Activated T-helper 17 cell treated with anti-CD3 and anti-CD28 coated beads, Interleukin-2, amount 50 U/mL, for 72 hours (primary cell): ENCODE measurements around the gene DOCK4. TPM values are rescaled to one million over a fixed set of nuclear protein-coding genes. Genes with fewer than 3 reads are reported as not detected.
A peak's percentile ranks its signal among the peaks of the same experiment; 100 is the strongest.

Source experiments
- ATAC-seq: fragments of 150-1000 bp; cut with Tn5 transposase; replicated peaks from 2 replicates; pipeline ENCODE4 v1.10.0; 2021; ENCODE audit warnings: mild to moderate bottlenecking, moderate library complexity
- H3K27ac Mint-ChIP-seq: one replicate; pipeline ENCODE4 v1.8.0; 2022; ENCODE audit warnings: mixed read lengths
- H3K27me3 Mint-ChIP-seq: one replicate; pipeline ENCODE4 v1.8.0; 2022; ENCODE audit warnings: mixed read lengths
- H3K36me3 Mint-ChIP-seq: one replicate; pipeline ENCODE4 v1.8.0; 2022; ENCODE audit warnings: low read depth, mild to moderate bottlenecking, mixed read lengths
- H3K4me1 Mint-ChIP-seq: one replicate; pipeline ENCODE4 v1.8.0; 2022; ENCODE audit warnings: mixed read lengths
- H3K4me3 Mint-ChIP-seq: one replicate; pipeline ENCODE4 v1.8.0; 2022; ENCODE audit warnings: mild to moderate bottlenecking, mixed read lengths
- H3K9me3 Mint-ChIP-seq: one replicate; pipeline ENCODE4 v1.8.0; 2022; ENCODE audit warnings: mixed read lengths
- total RNA-seq, 2 donors: library from RNA; stranded (reverse); gene quantifications; one replicate each; pipeline ENCODE4 v1.2.3, GENCODE V29; 2022

The DOCK4 gene
- total RNA-seq, 2 donors from 2014 or later = 0.50 to 1.5 TPM

- Mint-ChIP-seq H3K9me3 (no peaks in the 10 kb centered on the region), H3K4me3 (no peak overlapping the region), H3K4me1 (no peaks in the 10 kb centered on the region), H3K27me3 (peaks cover 9% of the 10 kb centered on the region), H3K27ac (no peak overlapping the region), H3K36me3 (no peaks in the 10 kb centered on the region)
- ATAC-seq = no peak
Observed at GRCh38 chr7:112091768-112092167, 114.4 kb downstream of the DOCK4 start.

GRCh38 chr7:112089551-112089950 is 116.6 kb downstream of the DOCK4 start:
- Mint-ChIP-seq H3K27ac (no peak overlapping the region), H3K9me3 (no peaks in the 10 kb centered on the region), H3K4me3 (no peak overlapping the region), H3K4me1 (no peaks in the 10 kb centered on the region), H3K36me3 (no peaks in the 10 kb centered on the region), H3K27me3 (peaks cover 9% of the 10 kb centered on the region)
- no peak for ATAC-seq

GRCh38 chr7:112088484-112089016 is 117.6 kb downstream of the DOCK4 start:
- Mint-ChIP-seq H3K27me3 (peaks cover 9% of the 10 kb centered on the region), H3K27ac (no peak overlapping the region), H3K36me3 (no peaks in the 10 kb centered on the region), H3K4me1 (no peaks in the 10 kb centered on the region), H3K9me3 (no peaks in the 10 kb centered on the region), H3K4me3 (no peak overlapping the region)
- ATAC-seq = no peak

DNA sequence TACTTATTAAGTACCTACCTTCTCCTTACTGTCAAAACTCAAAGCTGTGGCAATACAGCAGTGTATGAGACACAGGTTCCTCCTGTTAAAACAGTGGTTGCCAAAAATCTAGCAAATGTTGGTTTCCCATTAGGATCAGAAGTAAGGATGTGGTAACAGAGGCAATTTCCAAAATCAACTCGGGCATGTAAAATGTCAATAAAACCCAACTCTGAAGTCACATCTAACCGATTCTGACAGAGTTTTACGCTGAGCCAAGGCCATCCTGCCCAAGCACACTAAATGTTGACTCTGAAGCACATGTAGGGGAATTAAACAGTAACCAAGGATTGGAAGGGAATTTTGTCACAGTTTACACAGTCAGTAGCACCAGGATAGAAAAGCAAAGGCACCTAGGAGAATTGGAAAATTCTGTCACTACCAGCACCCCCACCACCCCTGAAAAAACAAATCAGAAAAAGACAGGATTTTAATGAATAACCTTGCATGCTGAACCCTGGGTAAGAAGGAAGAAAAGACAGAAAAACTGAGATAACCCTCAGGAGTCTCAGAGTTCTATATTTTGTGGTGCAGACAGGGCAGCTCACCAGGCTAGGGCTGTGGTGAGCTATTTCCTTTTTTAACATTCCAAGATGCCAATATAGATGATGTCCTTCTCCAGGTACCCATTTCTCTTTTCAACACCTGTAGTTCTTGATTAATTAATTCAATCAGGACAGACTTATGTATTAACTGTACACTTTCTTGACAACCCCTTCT is 119.5 kb downstream of the DOCK4 start:
- Mint-ChIP-seq H3K36me3 (no peaks in the 10 kb centered on the region), H3K9me3 (no peaks in the 10 kb centered on the region), H3K27me3 (peaks cover 9% of the 10 kb centered on the region), H3K4me1 (no peaks in the 10 kb centered on the region), H3K4me3 (no peak overlapping the region), H3K27ac (no peak overlapping the region)
- ATAC-seq = no peak

DNA sequence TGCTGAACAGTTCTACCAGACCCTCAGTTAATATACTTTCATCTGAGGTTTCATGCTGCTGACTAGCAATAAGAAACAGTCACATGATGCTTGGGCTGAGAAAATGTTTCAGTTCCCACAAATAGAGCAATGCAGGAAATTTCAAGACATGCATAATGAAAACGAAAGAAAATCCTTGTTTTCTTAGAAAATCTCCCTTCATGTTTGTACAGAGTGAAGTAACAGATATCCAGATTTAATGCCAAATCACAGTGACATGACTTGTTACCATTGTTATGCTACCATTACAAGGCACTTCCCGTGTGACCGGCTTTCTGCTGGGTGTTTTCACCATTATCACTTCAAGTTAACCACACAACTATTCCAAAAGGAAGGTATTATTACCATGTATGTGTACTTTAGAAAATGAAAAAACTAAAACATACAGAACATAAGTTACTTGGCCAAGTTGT is 121.7 kb downstream of the DOCK4 start:
- no peaks in the 10 kb centered on the region for H3K9me3 Mint-ChIP-seq
- no peaks in the 10 kb centered on the region for H3K4me1 Mint-ChIP-seq
- H3K27me3 Mint-ChIP-seq = peaks cover 10% of the 10 kb centered on the region
- no peak for ATAC-seq
- no peaks in the 10 kb centered on the region for H3K36me3 Mint-ChIP-seq
- H3K4me3 Mint-ChIP-seq = no peak overlapping the region
- no peak overlapping the region for H3K27ac Mint-ChIP-seq

- H3K9me3 Mint-ChIP-seq = no peaks in the 10 kb centered on the region
- peaks cover 8% of the 10 kb centered on the region for H3K27me3 Mint-ChIP-seq
- H3K4me1 Mint-ChIP-seq = no peaks in the 10 kb centered on the region
- no peaks in the 10 kb centered on the region for H3K36me3 Mint-ChIP-seq
- no peak overlapping the region for H3K4me3 Mint-ChIP-seq
- no peak for ATAC-seq
- H3K27ac Mint-ChIP-seq = no peak overlapping the region
Observed at GRCh38 chr7:112083776-112084355, 122.3 kb downstream of the DOCK4 start.

- no peak for ATAC-seq
- Mint-ChIP-seq H3K27ac (no peak overlapping the region), H3K9me3 (no peaks in the 10 kb centered on the region), H3K36me3 (no peaks in the 10 kb centered on the region), H3K4me3 (no peak overlapping the region), H3K27me3 (peaks cover 13% of the 10 kb centered on the region), H3K4me1 (no peaks in the 10 kb centered on the region)
Observed at GRCh38 chr7:112082306-112082705, 123.9 kb downstream of the DOCK4 start.

GRCh38 chr7:112081778-112082177 is 124.4 kb downstream of the DOCK4 start:
- Mint-ChIP-seq H3K36me3 (no peaks in the 10 kb centered on the region), H3K27ac (no peak overlapping the region), H3K4me3 (no peak overlapping the region), H3K9me3 (no peaks in the 10 kb centered on the region), H3K4me1 (no peaks in the 10 kb centered on the region), H3K27me3 (peaks cover 15% of the 10 kb centered on the region)
- no peak for ATAC-seq

DNA sequence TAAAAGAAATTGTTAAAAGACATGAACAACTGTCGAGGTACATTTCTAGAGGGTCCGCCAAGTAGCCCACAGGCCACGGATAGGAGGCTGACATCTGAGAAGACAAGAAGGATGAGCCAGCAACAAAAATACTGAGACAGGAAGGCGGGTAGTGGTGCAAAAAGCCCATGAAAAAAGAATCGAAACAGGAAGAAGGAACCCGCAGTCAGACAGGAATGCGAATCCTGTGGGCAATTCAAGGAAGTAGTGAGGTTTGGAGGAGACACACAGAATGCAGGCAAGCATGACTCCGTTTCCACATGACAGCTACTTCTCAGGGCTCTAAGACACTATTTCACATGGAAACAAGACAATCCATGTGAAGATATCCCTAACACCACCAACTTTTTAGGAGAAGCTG is 125.2 kb downstream of the DOCK4 start:
- H3K4me3 Mint-ChIP-seq = no peak overlapping the region
- no peak overlapping the region for H3K27ac Mint-ChIP-seq
- no peaks in the 10 kb centered on the region for H3K9me3 Mint-ChIP-seq
- H3K27me3 Mint-ChIP-seq = peaks cover 17% of the 10 kb centered on the region
- peak; percentile 14 for ATAC-seq
- no peaks in the 10 kb centered on the region for H3K36me3 Mint-ChIP-seq
- H3K4me1 Mint-ChIP-seq = no peaks in the 10 kb centered on the region

DNA sequence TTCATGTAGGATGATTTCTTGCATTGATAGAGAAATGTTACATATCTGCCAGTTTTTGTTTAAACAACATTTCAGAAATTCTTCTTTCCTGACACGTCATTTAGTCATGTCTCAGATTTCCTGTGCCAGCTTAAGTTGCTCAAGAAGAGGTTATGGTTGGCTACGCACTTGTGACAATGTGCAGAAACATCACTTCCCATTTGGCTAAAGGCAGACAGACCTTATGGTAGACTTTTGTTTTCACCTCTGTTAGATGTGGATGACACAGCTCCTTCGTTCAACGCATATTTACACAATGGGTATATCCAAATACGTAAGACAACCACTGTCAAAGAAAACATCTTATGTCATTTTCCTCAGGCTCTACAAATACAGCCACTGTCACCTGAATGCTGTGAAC is 125.8 kb downstream of the DOCK4 start:
- Mint-ChIP-seq H3K9me3 (no peaks in the 10 kb centered on the region), H3K4me3 (no peak overlapping the region), H3K4me1 (no peaks in the 10 kb centered on the region), H3K27me3 (peaks cover 17% of the 10 kb centered on the region), H3K27ac (no peak overlapping the region), H3K36me3 (no peaks in the 10 kb centered on the region)
- ATAC-seq = peak; percentile 43

GRCh38 chr7:112079673-112080072 is 126.5 kb downstream of the DOCK4 start:
- Mint-ChIP-seq H3K27me3 (peaks cover 22% of the 10 kb centered on the region), H3K4me1 (no peaks in the 10 kb centered on the region), H3K4me3 (no peak overlapping the region), H3K27ac (no peak overlapping the region), H3K36me3 (no peaks in the 10 kb centered on the region), H3K9me3 (no peaks in the 10 kb centered on the region)
- ATAC-seq = no peak

DNA sequence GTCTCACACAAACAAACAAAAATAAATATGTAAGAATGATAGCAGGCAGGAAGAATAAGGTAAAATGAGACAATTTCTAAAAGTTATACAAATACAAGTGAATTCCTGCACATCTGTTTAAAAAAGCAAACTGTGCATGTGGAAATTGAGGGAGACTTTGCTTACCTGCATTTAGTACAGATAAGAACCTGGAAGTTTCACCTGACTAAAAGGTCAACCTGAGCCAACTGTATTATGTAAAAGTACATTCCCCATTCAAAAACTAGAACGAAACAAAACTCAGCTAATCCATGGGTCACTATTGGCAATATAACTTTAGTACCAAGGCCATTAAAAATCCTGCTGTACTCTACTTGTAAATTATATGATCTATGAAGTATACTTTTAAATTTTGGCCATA is 127.1 kb downstream of the DOCK4 start:
- Mint-ChIP-seq H3K4me3 (no peak overlapping the region), H3K36me3 (no peaks in the 10 kb centered on the region), H3K9me3 (no peaks in the 10 kb centered on the region), H3K4me1 (no peaks in the 10 kb centered on the region), H3K27ac (no peak overlapping the region), H3K27me3 (peaks cover 26% of the 10 kb centered on the region)
- ATAC-seq = no peak

GRCh38 chr7:112076324-112076723 is 129.9 kb downstream of the DOCK4 start:
- Mint-ChIP-seq H3K36me3 (no peaks in the 10 kb centered on the region), H3K27ac (no peak overlapping the region), H3K9me3 (no peaks in the 10 kb centered on the region), H3K4me3 (no peak overlapping the region), H3K4me1 (no peaks in the 10 kb centered on the region), H3K27me3 (peaks cover 23% of the 10 kb centered on the region)
- ATAC-seq = no peak

GRCh38 chr7:112074464-112074863 is 131.7 kb downstream of the DOCK4 start:
- H3K9me3 Mint-ChIP-seq = no peaks in the 10 kb centered on the region
- no peak overlapping the region for H3K4me3 Mint-ChIP-seq
- H3K36me3 Mint-ChIP-seq = no peaks in the 10 kb centered on the region
- peaks cover 23% of the 10 kb centered on the region for H3K27me3 Mint-ChIP-seq
- no peak for ATAC-seq
- H3K27ac Mint-ChIP-seq = no peak overlapping the region
- no peaks in the 10 kb centered on the region for H3K4me1 Mint-ChIP-seq

GRCh38 chr7:112073530-112073929 is 132.7 kb downstream of the DOCK4 start:
- Mint-ChIP-seq H3K9me3 (no peaks in the 10 kb centered on the region), H3K27ac (no peak overlapping the region), H3K4me1 (no peaks in the 10 kb centered on the region), H3K4me3 (no peak overlapping the region), H3K27me3 (peaks cover 23% of the 10 kb centered on the region), H3K36me3 (no peaks in the 10 kb centered on the region)
- ATAC-seq = no peak
